Common myeloid progenitor, CD34-positive (primary cell): ENCODE data around the gene SART3.

Experiments used
- CTCF ChIA-PET: fragments of 350-600 bp; sonication (Branson Sonifier 250); formaldehyde crosslinking; loops from one replicate; lab custom pipeline; 2021; ENCODE audit warnings: antibody characterized with exemption; lab: Charles Lee
- POLR2A ChIA-PET: fragments of 350-600 bp; sonication (Branson Sonifier 250); formaldehyde crosslinking; loops from one replicate; lab custom pipeline; 2021; ENCODE audit warnings: antibody characterized with exemption; lab: Charles Lee
- DNase-seq, 3 donors: peaks; one replicate each; pipeline versions ENCODE4 v3.0.0 to v3.0.0-alpha.2; 2013
- H3K27ac ChIP-seq, 2 experiments: 1 replicate in 1 of 2; 2 replicates in 1 of 2; pipeline ENCODE4 v1.7.0; 2013; ENCODE audit warnings: inconsistent platforms in 2 of 2, low read length in 2 of 2, mild to moderate bottlenecking in 2 of 2, low read depth in 1 of 2, moderate library complexity in 1 of 2; ENCODE audit not compliant: severe bottlenecking in 2 of 2, insufficient read depth in 1 of 2, poor library complexity in 1 of 2
- H3K27me3 ChIP-seq, 5 experiments: replicated peaks in 2 of 5; 1 replicate in 3 of 5; 2 replicates in 2 of 5; pipeline versions ENCODE4 v1.6.1 to v1.7.0; 2013; ENCODE audit warnings: low read length in 4 of 5, mild to moderate bottlenecking in 2 of 5, moderate library complexity in 2 of 5, inconsistent platforms in 1 of 5; ENCODE audit not compliant: insufficient read depth in 5 of 5, control insufficient read depth in 4 of 5
- H3K36me3 ChIP-seq, 4 experiments: 1 replicate in 2 of 4; 2 replicates in 2 of 4; pipeline versions ENCODE4 v1.6.1 to v1.7.0; 2013; ENCODE audit warnings: low read length in 3 of 4, control low read depth in 1 of 4, mild to moderate bottlenecking in 1 of 4; ENCODE audit not compliant: control insufficient read depth in 4 of 4, insufficient read depth in 4 of 4
- H3K4me1 ChIP-seq, 4 experiments: 1 replicate in 3 of 4; 2 replicates in 1 of 4; pipeline versions ENCODE4 v1.6.1 to v1.7.1; 2013; ENCODE audit warnings: low read length in 3 of 4, mild to moderate bottlenecking in 3 of 4, control low read depth in 1 of 4, inconsistent platforms in 1 of 4, moderate library complexity in 1 of 4; ENCODE audit not compliant: control insufficient read depth in 4 of 4, insufficient read depth in 4 of 4; ENCODE audit errors: control extremely low read depth in 1 of 4
- H3K4me3 ChIP-seq, 7 experiments: 1 replicate in 4 of 7; 2 replicates in 3 of 7; pipeline versions ENCODE4 v1.5.1 to v1.7.0; 2013; ENCODE audit warnings: mild to moderate bottlenecking in 7 of 7, low read length in 6 of 7, moderate library complexity in 6 of 7, inconsistent platforms in 2 of 7, low read depth in 2 of 7, control low read depth in 1 of 7; ENCODE audit not compliant: insufficient read depth in 4 of 7, control insufficient read depth in 1 of 7; ENCODE audit errors: extremely low read depth in 1 of 7
- H3K9me3 ChIP-seq, 5 experiments: 1 replicate in 4 of 5; 2 replicates in 1 of 5; pipeline versions ENCODE4 v1.6.1 to v1.7.1; 2013; ENCODE audit warnings: low read length in 4 of 5, mild to moderate bottlenecking in 2 of 5, inconsistent platforms in 1 of 5, low read depth in 1 of 5, moderate library complexity in 1 of 5; ENCODE audit not compliant: control insufficient read depth in 4 of 5, insufficient read depth in 2 of 5; ENCODE audit errors: control extremely low read depth in 1 of 5
- whole genome bisulfite sequencing: methylation state at CpG from one replicate; pipeline ENCODE4 v1.1.5; 2013; ENCODE audit not compliant: insufficient coverage; 5-methylcytosine and 5-hydroxymethylcytosine counted together

Gene SART3

DNA sequence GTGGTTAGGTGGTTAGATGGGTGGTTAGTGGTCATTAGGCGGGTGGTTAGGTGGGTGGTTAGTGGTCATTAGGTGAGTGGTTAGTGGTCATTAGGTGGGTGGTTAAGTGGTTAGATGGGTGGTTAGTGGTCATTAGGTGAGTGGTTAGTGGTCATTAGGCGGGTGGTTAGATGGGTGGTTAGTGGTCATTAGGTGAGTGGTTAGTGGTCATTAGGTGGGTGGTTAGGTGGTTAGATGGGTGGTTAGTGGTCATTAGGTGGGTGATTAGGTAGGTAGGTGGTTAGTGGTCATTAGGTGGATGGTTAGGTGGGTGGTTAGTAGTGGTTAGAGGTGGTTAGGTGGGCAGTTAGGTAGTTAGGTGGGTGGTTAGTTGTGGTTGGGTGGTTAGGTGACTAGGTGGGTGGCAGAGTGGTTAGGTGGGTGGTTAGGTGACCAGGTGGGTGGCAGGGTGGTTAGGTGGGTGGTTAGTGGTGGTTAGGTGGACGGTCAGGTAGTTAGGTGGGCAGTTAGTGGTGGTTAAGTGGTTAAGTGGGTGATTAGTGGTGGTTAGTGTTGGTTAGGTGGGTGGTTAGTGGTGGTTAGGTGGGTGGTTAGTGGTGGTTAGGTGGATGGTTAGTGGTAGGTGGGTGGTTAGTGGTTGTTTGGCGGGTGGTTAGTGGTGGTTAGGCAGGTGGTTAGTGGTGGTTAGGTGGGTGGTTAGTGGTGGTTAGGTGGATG lies 44.9 kb upstream of the SART3 start:
- H3K4me1 ChIP-seq: peaks cover 0 to 18% (median 11%) of the 10 kb centered on the region in 4 experiments
- 90% methylated on average over 4 of the region's 4 CpGs for WGBS
- no peak overlapping the region for H3K4me3 ChIP-seq
- DNase-seq: no peak
- H3K36me3 ChIP-seq: no peaks in the 10 kb centered on the region
- POLR2A ChIA-PET: no interaction called here
- no peak overlapping the region for H3K27ac ChIP-seq
- no peaks in the 10 kb centered on the region for H3K9me3 ChIP-seq
- H3K27me3 ChIP-seq: no peaks in the 10 kb centered on the region
- CTCF ChIA-PET: interaction anchor here (4.0 kb wide), 1 partner anchor 11 kb away, joined by 32 read pairs; no protein-coding TSS in a partner anchor

DNA sequence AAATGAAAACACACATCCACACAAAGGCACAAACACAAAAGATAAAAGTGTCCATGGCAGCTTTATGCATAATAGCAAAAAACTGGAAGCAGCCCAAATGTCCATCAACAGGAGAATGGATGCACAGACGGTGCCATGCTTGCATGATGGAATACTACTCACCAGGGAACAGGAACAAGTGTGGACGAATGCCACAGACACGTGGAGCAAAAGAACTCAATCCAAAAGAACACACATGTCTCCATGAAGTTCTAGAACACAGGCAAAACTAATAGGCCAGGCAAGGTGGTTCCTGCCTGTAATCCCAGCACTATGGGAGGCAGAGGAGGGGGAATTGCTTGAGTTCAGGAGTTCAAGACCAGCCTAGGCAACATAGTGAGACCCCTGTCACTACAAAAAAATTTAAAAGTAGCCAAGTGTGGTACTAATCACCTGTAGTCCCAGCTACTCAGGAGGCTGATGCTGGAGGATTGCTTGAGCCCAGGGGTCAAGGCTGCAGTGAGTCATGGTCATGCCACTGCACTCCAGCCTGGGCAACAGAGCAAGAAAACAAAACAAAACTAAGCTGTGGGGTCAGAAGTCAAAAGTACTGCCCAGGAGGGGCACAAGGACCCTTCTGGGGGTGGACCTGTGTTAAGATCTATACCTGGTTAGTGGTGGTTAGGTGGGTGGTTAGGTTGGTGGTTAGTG lies 44.2 kb upstream of the SART3 start:
- H3K9me3 ChIP-seq: no peaks in the 10 kb centered on the region
- POLR2A ChIA-PET: no interaction called here
- H3K27me3 ChIP-seq: no peaks in the 10 kb centered on the region
- CTCF ChIA-PET: interaction anchor here (1.0 to 2.6 kb wide), 2 partner anchors 13 to 40 kb away, joined by 3 to 13 read pairs; no protein-coding TSS in a partner anchor
- H3K4me1 ChIP-seq: peaks cover 0 to 15% (median 9%) of the 10 kb centered on the region in 4 experiments
- WGBS: no CpG with 5 or more reads among the region's 3 CpGs
- H3K4me3 ChIP-seq: no peak overlapping the region
- DNase-seq: peak in 2 of 3 donors; percentile 43 to 55
- H3K36me3 ChIP-seq: no peaks in the 10 kb centered on the region
- no peak overlapping the region for H3K27ac ChIP-seq

DNA sequence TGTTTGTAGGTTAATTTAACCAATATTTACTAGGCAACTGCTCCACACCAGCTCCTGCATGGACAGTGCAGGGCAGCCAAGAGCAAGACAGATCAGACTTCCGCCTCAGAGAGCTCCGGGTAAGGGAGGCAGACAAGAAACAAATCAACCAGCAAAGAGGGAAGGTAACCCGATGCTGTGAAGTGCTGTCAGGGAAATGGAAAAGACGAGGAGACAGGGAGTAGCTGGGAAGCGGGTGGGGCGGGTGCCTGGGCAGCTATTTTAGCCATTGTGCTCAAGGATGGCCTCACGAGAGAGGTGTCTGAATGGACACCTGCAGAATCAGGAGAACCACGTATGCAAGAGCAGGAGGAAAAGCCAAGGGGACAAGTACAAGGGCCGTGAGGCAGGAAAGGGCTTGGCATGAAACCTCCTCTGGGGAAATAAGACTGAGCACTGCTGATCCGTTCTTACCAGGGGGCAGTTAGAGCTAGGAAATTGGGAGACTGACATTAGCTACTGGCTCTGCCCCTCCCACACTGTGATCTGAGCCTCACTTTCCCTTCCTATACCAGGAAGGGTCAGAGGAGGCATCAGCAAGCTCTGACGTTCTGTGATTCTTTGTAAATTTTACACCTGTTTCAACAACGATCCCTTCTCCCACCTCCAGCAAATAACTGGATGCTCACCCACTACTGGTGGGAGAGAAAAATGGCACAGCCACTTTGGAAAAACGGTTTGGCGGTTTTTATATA lies 43.4 kb upstream of the SART3 start:
- Histone ChIP-seq H3K27ac (no peak overlapping the region), H3K36me3 (no peaks in the 10 kb centered on the region), H3K4me1 (peaks cover 0 to 8% (median 2%) of the 10 kb centered on the region in 4 experiments), H3K4me3 (no peak overlapping the region), H3K27me3 (no peaks in the 10 kb centered on the region), H3K9me3 (no peaks in the 10 kb centered on the region)
- WGBS: 77% methylated on average over 14 of the region's 14 CpGs
- no peak for DNase-seq
- ChIA-PET CTCF (interaction anchor here (1.0 to 2.6 kb wide), 3 partner anchors 13 to 40 kb away, joined by 3 to 13 read pairs (median 4); no protein-coding TSS in a partner anchor), POLR2A (interaction anchor here (0.5 kb wide), 1 partner anchor 277 kb away, joined by 3 read pairs; no protein-coding TSS in a partner anchor)

DNA sequence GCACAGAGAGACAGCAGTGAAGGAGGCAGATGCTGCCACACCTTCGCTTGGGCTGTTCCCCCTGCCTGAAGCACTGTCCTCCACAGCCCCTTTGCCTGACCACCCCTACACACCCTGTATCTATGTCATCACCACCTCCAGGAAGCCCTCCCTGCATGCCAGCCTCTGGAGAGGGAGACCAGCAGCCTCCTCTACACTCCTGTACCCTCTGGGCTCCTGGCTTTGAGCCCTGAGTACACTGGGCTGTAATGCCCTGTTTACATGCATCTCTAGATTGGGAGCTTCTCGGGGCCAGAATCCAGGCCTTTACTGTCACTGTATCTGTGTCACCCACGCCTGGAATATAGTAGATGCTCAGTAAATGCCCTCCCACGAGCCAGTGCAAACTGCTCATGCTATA lies 42.8 kb upstream of the SART3 start:
- H3K4me1 ChIP-seq: peaks cover 0 to 3% (median 0%) of the 10 kb centered on the region in 4 experiments
- H3K27me3 ChIP-seq: no peaks in the 10 kb centered on the region
- no peaks in the 10 kb centered on the region for H3K9me3 ChIP-seq
- DNase-seq: no peak
- ChIA-PET CTCF (interaction anchor here (1.0 to 2.6 kb wide), 2 partner anchors 14 to 37 kb away, joined by 4 to 13 read pairs; no protein-coding TSS in a partner anchor), POLR2A (no interaction called here)
- H3K36me3 ChIP-seq: no peaks in the 10 kb centered on the region
- no peak overlapping the region for H3K27ac ChIP-seq
- 96% methylated on average over 3 of the region's 4 CpGs for WGBS
- H3K4me3 ChIP-seq: no peak overlapping the region

DNA sequence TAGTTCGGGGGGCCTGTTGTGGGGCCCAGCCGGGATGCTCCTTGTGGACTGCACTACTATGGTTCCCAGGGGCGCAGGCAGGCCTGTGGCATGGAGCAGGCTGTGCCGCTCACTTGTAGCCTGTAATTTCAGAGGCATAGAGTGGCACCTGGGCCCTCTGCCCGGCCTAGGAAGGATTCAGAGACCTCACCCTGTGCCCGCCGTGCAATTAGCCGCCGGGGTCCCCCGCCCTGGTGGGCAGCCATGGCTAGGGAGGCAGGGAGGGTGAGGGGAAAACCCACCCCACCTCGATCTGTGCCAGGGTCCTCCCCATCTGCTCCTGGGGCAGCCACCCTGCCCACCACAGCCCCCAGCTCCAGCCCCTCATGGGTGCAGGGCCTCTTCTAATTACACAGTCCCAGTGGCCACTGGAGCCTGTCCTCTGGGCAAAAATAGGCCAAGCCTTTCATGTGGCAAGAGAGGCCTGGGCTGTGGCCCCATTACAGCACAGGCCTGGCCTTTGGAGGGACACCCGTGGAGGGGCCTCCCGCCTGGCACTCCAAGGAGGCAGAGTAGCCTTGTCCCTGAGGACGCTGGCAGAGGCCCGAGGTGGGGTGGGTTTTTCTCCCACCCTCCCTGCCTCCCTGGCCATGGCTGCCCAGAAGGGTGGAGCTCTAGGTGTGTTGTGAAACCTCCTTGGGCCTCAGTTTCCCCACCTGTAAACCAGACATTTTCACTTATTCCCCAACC lies 42.2 kb upstream of the SART3 start:
- H3K27ac ChIP-seq: no peak overlapping the region

DNA sequence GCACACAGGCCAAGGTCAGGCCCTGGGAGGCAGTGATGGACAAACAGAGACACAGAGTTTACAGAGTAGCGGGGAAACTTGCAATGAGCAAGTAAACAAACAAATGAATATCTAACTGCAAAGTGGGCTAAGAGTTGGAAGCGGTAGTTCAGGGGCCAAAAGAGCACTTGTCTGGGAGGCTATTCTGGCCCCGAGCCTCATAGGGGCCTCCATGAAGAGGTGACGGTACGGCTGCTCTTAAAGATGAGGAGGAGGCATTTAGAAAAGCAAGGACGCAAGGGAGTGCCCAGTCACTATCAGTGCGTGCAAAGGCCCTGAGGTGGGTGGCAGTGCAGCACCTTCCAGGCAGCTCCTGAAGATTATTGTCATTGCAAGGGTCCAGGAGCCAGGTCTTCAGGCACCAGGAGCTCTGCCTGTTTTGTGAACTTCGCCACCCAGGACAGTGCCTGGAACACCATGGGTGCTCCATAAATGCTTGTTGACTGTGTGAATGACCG lies 41.3 kb upstream of the SART3 start:
- Histone ChIP-seq H3K9me3 (no peaks in the 10 kb centered on the region), H3K4me3 (no peak overlapping the region), H3K36me3 (no peaks in the 10 kb centered on the region), H3K27me3 (no peaks in the 10 kb centered on the region), H3K27ac (no peak overlapping the region), H3K4me1 (peaks cover 0 to 4% (median 0%) of the 10 kb centered on the region in 4 experiments)
- CTCF ChIA-PET: no interaction called here
- no peak for DNase-seq
- 99% methylated on average over 7 of the region's 9 CpGs for WGBS
- POLR2A ChIA-PET: no interaction called here

More for the DNA sequence above, 42.2 kb upstream of the SART3 start:
- no peaks in the 10 kb centered on the region for H3K9me3 ChIP-seq
- ChIA-PET CTCF (interaction anchor here (1.0 to 2.6 kb wide), 2 partner anchors 15 to 37 kb away, joined by 4 to 13 read pairs; no protein-coding TSS in a partner anchor), POLR2A (no interaction called here)
- 94% methylated on average over 12 of the region's 15 CpGs for WGBS
- H3K4me3 ChIP-seq: no peak overlapping the region
- no peaks in the 10 kb centered on the region for H3K27me3 ChIP-seq
- peaks cover 0 to 2% (median 0%) of the 10 kb centered on the region in 4 experiments for H3K4me1 ChIP-seq
- no peak for DNase-seq
- H3K36me3 ChIP-seq: no peaks in the 10 kb centered on the region
